Kidney epithelial cell (primary cell): ENCODE data around the gene TNP2. TPM values are rescaled to one million over a fixed set of nuclear protein-coding genes. Genes with fewer than 3 reads are reported as not detected.

Source experiments
- DNase-seq: peaks from one replicate; pipeline ENCODE4 v3.0.0-alpha.2; 2010; ENCODE audit warnings: low read depth
- H3K27me3 ChIP-seq: 2 replicates; pipeline ENCODE4 v1.6.0; 2011; ENCODE audit warnings: low read length; ENCODE audit not compliant: control insufficient read depth, insufficient read depth
- H3K36me3 ChIP-seq: 2 replicates; pipeline ENCODE4 v1.5.1; 2011; ENCODE audit warnings: low read length; ENCODE audit not compliant: control insufficient read depth, insufficient read depth
- H3K4me3 ChIP-seq: 2 replicates; pipeline ENCODE4 v1.5.1; 2011; ENCODE audit warnings: low read depth, mild to moderate bottlenecking, control low read depth, low read length
- total RNA-seq: library from RNA; depleted of rRNA; stranded (reverse); fragments of >200 nt; gene quantifications from 2 replicates; pipeline ENCODE4 v1.2.3, GENCODE V29; 2015
- TF ChIP-seq, protein P1 (sequence below): IDR thresholded peaks from 2 replicates; pipeline ENCODE4 v1.5.1; 2011; ENCODE audit warnings: mild to moderate bottlenecking, moderate library complexity, low read length, control low read depth, inconsistent platforms; ENCODE audit not compliant: insufficient read depth, poor library complexity, severe bottlenecking

The TNP2 gene
- total RNA-seq, 1 donor from 2014 or later, result not detected

- Histone ChIP-seq H3K4me3 (peak within 1 kb of the TSS; percentile 73), H3K36me3 (peaks cover 1% of the 10 kb centered on the region), H3K27me3 (no peaks in the 10 kb centered on the region)
- TF ChIP-seq, protein P1, sequence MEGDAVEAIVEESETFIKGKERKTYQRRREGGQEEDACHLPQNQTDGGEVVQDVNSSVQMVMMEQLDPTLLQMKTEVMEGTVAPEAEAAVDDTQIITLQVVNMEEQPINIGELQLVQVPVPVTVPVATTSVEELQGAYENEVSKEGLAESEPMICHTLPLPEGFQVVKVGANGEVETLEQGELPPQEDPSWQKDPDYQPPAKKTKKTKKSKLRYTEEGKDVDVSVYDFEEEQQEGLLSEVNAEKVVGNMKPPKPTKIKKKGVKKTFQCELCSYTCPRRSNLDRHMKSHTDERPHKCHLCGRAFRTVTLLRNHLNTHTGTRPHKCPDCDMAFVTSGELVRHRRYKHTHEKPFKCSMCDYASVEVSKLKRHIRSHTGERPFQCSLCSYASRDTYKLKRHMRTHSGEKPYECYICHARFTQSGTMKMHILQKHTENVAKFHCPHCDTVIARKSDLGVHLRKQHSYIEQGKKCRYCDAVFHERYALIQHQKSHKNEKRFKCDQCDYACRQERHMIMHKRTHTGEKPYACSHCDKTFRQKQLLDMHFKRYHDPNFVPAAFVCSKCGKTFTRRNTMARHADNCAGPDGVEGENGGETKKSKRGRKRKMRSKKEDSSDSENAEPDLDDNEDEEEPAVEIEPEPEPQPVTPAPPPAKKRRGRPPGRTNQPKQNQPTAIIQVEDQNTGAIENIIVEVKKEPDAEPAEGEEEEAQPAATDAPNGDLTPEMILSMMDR, result peak; percentile 3
- DNase-seq, result no peak
Measured at GRCh38 chr16:11255737-11256660, 13.1 kb downstream of the TNP2 start, which contains the start of gene SOCS1. TSS of gene SOCS1 (minus strand) at chr16:11256204. CDS start at chr16:11255478, 726 bp downstream.

- Histone ChIP-seq H3K4me3 (peak overlapping the region; percentile 73), H3K36me3 (peaks cover 1% of the 10 kb centered on the region), H3K27me3 (no peaks in the 10 kb centered on the region)
- peak; percentile 25 for DNase-seq
- TF ChIP-seq, protein P1, result peak; percentile 1
Measured at GRCh38 chr16:11254913-11255736, 14.0 kb downstream of the TNP2 start.

DNA sequence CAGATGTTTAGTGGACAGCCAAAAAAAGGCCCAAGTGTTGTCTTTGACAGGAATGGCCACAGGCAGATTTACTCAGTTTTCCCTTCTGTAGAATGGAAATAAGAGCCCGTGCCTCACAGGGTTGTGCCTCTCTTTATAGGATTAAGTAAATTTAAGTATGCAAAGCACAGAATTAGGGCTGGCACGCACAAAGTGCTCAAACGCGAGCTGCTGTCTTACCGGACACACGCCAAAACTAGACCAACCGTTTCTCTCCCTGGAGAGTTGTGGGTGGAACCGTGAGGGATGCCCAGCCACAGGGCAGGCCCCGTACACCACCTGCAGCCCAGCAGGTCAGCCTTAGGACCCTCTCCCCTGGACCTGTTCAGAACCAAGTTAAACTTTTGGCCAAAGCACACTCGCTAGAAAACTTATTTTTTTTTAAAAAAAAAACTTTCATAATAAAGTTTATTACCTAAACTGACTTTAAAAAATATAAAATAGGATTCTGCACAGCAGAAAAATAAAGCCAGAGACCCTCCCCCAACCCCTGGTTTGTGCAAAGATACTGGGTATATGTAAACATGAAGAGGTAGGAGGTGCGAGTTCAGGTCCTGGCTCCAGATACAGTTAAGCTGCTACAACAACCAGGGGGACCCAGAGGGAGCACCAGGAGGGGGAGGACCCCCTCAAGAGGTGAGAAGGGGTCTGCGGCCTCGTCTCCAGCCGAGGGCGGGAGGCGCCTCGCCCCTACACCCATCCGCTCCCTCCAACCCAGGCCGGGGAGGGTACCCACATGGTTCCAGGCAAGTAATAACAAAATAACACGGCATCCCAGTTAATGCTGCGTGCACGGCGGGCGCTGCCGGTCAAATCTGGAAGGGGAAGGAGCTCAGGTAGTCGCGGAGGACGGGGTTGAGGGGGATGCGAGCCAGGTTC lies 14.9 kb downstream of the TNP2 start:
- H3K36me3 ChIP-seq, result peaks cover 1% of the 10 kb centered on the region
- H3K27me3 ChIP-seq, result no peaks in the 10 kb centered on the region
- TF ChIP-seq, protein P1, result peak; percentile 1
- peak overlapping the region; percentile 73 for H3K4me3 ChIP-seq
- no peak for DNase-seq

DNA sequence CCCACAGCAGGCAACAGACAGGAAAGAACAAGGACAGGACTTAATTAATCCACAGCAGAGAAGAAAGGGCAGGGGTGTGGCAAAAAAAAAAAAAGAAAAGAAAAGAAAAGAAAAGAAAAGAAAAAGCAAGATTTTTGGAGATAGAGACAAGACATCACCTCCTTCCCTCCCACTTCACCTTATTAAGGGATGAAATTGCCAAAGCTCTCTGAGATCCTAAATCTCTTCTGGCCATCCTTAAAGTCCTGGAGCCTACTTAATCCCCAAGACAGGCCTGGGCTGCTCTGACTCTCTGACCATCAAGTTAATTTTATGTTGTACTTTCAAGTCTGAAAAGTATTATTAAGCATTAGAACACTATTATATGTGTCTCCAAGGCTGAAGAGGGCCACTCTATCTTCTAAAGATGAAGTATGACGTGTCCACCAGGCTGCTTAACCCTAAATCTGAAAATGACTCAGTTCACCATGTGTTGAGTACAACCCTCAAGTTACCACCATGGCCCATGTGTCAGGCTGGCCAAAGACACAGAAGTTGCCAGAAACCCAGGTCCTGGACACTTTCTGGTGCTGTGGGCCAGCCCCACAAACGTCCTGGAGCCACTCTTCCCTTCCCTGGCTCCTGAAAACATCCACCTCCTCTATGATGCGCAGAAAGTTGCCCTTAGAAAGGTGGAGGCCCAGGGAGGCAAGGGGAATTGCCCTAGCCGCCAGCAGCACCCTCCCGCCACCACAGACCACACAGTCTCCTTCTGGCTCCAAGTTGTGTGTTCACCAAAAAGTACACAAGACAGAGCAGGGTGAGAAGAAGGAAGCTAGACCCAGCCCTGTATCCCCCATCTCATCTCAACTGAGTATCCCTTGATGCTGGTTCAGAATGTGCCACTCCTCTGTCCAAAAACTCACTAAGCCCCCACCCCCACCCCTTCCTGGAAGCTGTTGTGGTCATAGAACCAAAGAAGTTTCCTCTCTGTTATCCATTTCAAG lies 15.8 kb downstream of the TNP2 start:
- H3K4me3 ChIP-seq, result peak overlapping the region; percentile 73
- peaks cover 1% of the 10 kb centered on the region for H3K36me3 ChIP-seq
- no peak for DNase-seq
- TF ChIP-seq, protein P1, result no peak
- H3K27me3 ChIP-seq, result no peaks in the 10 kb centered on the region

- H3K4me3 ChIP-seq, result no peak overlapping the region
- peaks cover 1% of the 10 kb centered on the region for H3K36me3 ChIP-seq
- no peaks in the 10 kb centered on the region for H3K27me3 ChIP-seq
- no peak for DNase-seq
- TF ChIP-seq, protein P1, result no peak
Measured at GRCh38 chr16:11252482-11252931, 16.6 kb downstream of the TNP2 start.
